ENCODE data around the gene ADAMTSL3. TPM values are rescaled to one million over a fixed set of nuclear protein-coding genes. Genes with fewer than 3 reads are reported as not detected.

The ADAMTSL3 gene
- total and polyA plus RNA-seq, 7 donors, result 0.60 to 40.7 (median 32.6) TPM; not detected in 1

- intact Hi-C loops (cut with DNase I), result loop anchor here (5.0 to 10.0 kb wide), 4 partner anchors 84 to 371 kb away; partner anchors contain the start of gene SH3GL3
- Histone ChIP-seq H3K4me1 (peaks cover 0 to 19% (median 15%) of the 10 kb centered on the region in 4 donors), H3K4me3 (no peak overlapping the region), H3K27ac (no peak overlapping the region), H3K27me3 (no peaks in the 10 kb centered on the region), H3K36me3 (no peaks in the 10 kb centered on the region), H3K9me3 (no peaks in the 10 kb centered on the region)
- 75 to 86% methylated on average over 2 of the region's 2 CpGs for WGBS, 2 donors
- no peak for DNase-seq
- TF ChIP-seq POLR2A (IDR thresholded peaks at IDR 0.05) (no peak), EP300 (IDR thresholded peaks at IDR 0.05) (no peak), POLR2AphosphoS5 (IDR thresholded peaks at IDR 0.05) (no peak), CTCF (IDR thresholded peaks at IDR 0.05) (no peak)
Measured at GRCh38 chr15:83650831-83651230, 3.1 kb upstream of the ADAMTSL3 start.

- TF ChIP-seq EP300 (IDR thresholded peaks at IDR 0.05), result no peak
- no peak for TF ChIP-seq CTCF (IDR thresholded peaks at IDR 0.05)
- TF ChIP-seq POLR2A (IDR thresholded peaks at IDR 0.05), result no peak
- no peak for TF ChIP-seq POLR2AphosphoS5 (IDR thresholded peaks at IDR 0.05)
- intact Hi-C loops (cut with DNase I), result loop anchor here (5.0 to 10.0 kb wide), 4 partner anchors 84 to 371 kb away; partner anchors contain the start of gene SH3GL3
- Histone ChIP-seq H3K27me3 (no peaks in the 10 kb centered on the region), H3K4me1 (peaks cover 0 to 26% (median 22%) of the 10 kb centered on the region in 4 donors), H3K36me3 (no peaks in the 10 kb centered on the region), H3K4me3 (no peak overlapping the region), H3K27ac (no peak overlapping the region), H3K9me3 (no peaks in the 10 kb centered on the region)
- DNase-seq, result no peak
- 62 to 75% methylated on average over 6 of the region's 6 CpGs for WGBS, 2 donors
Measured at GRCh38 chr15:83651541-83651940, 2.4 kb upstream of the ADAMTSL3 start.

- no peaks in the 10 kb centered on the region for H3K36me3 ChIP-seq
- H3K9me3 ChIP-seq, result no peaks in the 10 kb centered on the region
- H3K4me1 ChIP-seq, result peaks cover 0 to 38% (median 33%) of the 10 kb centered on the region in 4 donors
- TF ChIP-seq POLR2AphosphoS5 (IDR thresholded peaks at IDR 0.05) (no peak), POLR2A (IDR thresholded peaks at IDR 0.05) (no peak), EP300 (IDR thresholded peaks at IDR 0.05) (no peak), CTCF (IDR thresholded peaks at IDR 0.05) (no peak)
- WGBS, 2 donors, result 86 to 89% methylated on average over 5 of the region's 5 CpGs
- H3K27me3 ChIP-seq, result no peaks in the 10 kb centered on the region
- intact Hi-C loops (cut with DNase I), result loop anchor here (2.0 to 10.0 kb wide), 5 partner anchors 85 to 370 kb away; partner anchors contain the start of gene SH3GL3
- DNase-seq, result no peak
- H3K27ac ChIP-seq, result peak overlapping the region; percentile 82 to 87 (median 86)
- H3K4me3 ChIP-seq, result peak overlapping the region in 1 of 4 donors; percentile 65
Measured at GRCh38 chr15:83652626-83653204, 1.2 kb upstream of the ADAMTSL3 start.

- TF ChIP-seq POLR2AphosphoS5 (IDR thresholded peaks at IDR 0.05), result no peak
- no peak for TF ChIP-seq POLR2A (IDR thresholded peaks at IDR 0.05)
- TF ChIP-seq CTCF (IDR thresholded peaks at IDR 0.05), result no peak
- no peak for TF ChIP-seq EP300 (IDR thresholded peaks at IDR 0.05)
- Histone ChIP-seq H3K9me3 (no peaks in the 10 kb centered on the region), H3K36me3 (no peaks in the 10 kb centered on the region), H3K4me3 (peak overlapping the region; percentile 21 to 73 (median 64)), H3K27ac (peak overlapping the region; percentile 82 to 87 (median 86)), H3K4me1 (peaks cover 0 to 43% (median 39%) of the 10 kb centered on the region in 4 donors), H3K27me3 (no peaks in the 10 kb centered on the region)
- intact Hi-C loops (cut with DNase I), result loop anchor here (2.0 to 10.0 kb wide), 5 partner anchors 86 to 369 kb away; partner anchors contain the start of gene SH3GL3
- 25 to 29% methylated on average over 18 of the region's 18 CpGs for WGBS, 2 donors
- DNase-seq, result no peak
Measured at GRCh38 chr15:83653288-83653638, 660 bp upstream of the ADAMTSL3 start.

Data from sigmoid colon (tissue), 7 donors.